HG03139 (cell line): ENCODE results near the gene HAPLN3.

Experiments
- ATAC-seq: cut with Tn5 transposase; IDR thresholded peaks from one replicate; pipeline ENCODE4 v1.9.1; 2021; ENCODE audit not compliant: unreplicated experiment

Gene HAPLN3

GRCh38 chr15:88865498-88866099 is 29.7 kb downstream of the HAPLN3 start:
- no peak for ATAC-seq

GRCh38 chr15:88864861-88865497 is 30.4 kb downstream of the HAPLN3 start:
- ATAC-seq, result no peak

- ATAC-seq, result no peak
These were observed 31.9 kb downstream of the HAPLN3 start for GRCh38 chr15:88863412-88863811.

- no peak for ATAC-seq
These were observed 35.1 kb downstream of the HAPLN3 start for GRCh38 chr15:88860212-88860611.

GRCh38 chr15:88859550-88859949 is 35.8 kb downstream of the HAPLN3 start:
- ATAC-seq, result no peak

- no peak for ATAC-seq
These were observed 36.4 kb downstream of the HAPLN3 start for GRCh38 chr15:88858934-88859333.

GRCh38 chr15:88852476-88852875 is 42.9 kb downstream of the HAPLN3 start:
- no peak for ATAC-seq

GRCh38 chr15:88849376-88850072 is 45.8 kb downstream of the HAPLN3 start:
- no peak for ATAC-seq

GRCh38 chr15:88848203-88848602 is 47.1 kb downstream of the HAPLN3 start:
- ATAC-seq, result no peak

- ATAC-seq, result no peak
These were observed 48.2 kb downstream of the HAPLN3 start for GRCh38 chr15:88847144-88847543.

- no peak for ATAC-seq
These were observed 49.7 kb downstream of the HAPLN3 start for GRCh38 chr15:88845616-88846015.

- no peak for ATAC-seq
These were observed 50.5 kb downstream of the HAPLN3 start for GRCh38 chr15:88844749-88845386.

- ATAC-seq, result no peak
These were observed 52.0 kb downstream of the HAPLN3 start for GRCh38 chr15:88843334-88843733.

GRCh38 chr15:88842156-88842555 is 53.2 kb downstream of the HAPLN3 start:
- no peak for ATAC-seq

GRCh38 chr15:88841236-88841635 is 54.1 kb downstream of the HAPLN3 start:
- no peak for ATAC-seq

- ATAC-seq, result no peak
These were observed 55.4 kb downstream of the HAPLN3 start for GRCh38 chr15:88839961-88840360.

- no peak for ATAC-seq
These were observed 56.2 kb downstream of the HAPLN3 start for GRCh38 chr15:88839146-88839545.

- ATAC-seq, result no peak
These were observed 56.7 kb downstream of the HAPLN3 start for GRCh38 chr15:88838667-88839066.

GRCh38 chr15:88835646-88836045 is 59.7 kb downstream of the HAPLN3 start:
- ATAC-seq, result no peak

GRCh38 chr15:88835119-88835518 is 60.2 kb downstream of the HAPLN3 start:
- ATAC-seq, result no peak

GRCh38 chr15:88834211-88834812 is 61.0 kb downstream of the HAPLN3 start:
- ATAC-seq, result no peak

- no peak for ATAC-seq
These were observed 61.6 kb downstream of the HAPLN3 start for GRCh38 chr15:88833731-88834100.
